Thyroid gland (tissue), 4 donors: ENCODE measurements around the gene SLC27A4.

Source experiments
- POLR2A ChIP-seq, 2 donors: fragments of 450-650 bp; IDR thresholded peaks; one replicate each; pipeline ENCODE4 v1.6.1; 2017; ENCODE audit warnings: antibody characterized with exemption in 2 of 2, mild to moderate bottlenecking in 2 of 2, moderate library complexity in 1 of 2
- TF ChIP-seq, protein P1 (sequence below), 6 experiments: fragments of 200-600 bp in 3 of 6; fragments of 450-650 bp in 3 of 6; sonication (generic) in 3 of 6; IDR thresholded peaks; one replicate each; pipeline ENCODE4 v1.5.1; 2016 to 2019; ENCODE audit warnings: antibody characterized with exemption in 6 of 6, mild to moderate bottlenecking in 2 of 6, inconsistent platforms in 1 of 6, moderate library complexity in 1 of 6

DNA sequence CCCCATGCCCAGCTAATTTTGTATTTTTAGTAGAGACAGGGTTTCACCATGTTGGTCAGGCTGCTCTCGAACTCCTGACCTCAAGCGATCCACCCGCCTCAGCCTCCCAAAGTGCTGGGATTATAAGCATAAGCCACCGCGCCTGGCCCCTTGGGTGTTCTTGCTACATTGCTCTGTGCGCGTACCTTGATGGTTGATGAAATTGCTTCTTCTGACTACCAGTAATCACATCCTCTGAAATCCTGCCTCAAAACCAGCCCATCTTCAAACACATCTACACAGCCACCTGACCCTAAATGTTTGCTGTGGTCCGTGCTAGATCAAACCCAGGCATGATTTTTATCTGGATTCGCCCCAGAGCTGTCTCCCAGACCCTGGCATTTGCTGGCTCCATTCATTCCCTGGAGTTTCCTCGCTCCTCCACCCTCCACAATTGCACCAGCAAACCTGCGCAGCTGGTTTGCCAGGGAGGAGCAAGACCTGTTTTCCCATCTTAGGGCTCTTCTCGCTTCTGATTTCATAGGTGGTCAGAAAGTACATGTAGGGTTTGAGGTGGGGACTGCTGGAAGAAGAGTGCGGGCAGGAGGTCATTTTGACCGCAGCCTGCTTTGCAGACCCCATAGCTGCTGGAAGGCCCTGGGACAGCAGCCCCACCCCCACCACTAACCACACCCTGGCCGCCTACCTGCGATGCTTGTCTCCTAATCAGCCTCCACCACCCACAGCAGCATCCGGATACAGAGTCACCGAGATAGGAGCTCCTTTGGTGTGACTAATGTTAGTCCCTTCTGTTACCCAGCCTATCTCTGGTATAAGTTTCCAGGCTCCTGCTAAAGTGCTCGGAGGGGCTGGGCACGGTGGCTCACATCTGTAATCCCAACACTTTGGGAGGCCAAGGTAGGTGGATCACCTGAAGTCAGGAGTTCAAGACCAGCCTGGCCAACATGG lies 41.5 kb upstream of the SLC27A4 start:
- TF ChIP-seq, protein P1, sequence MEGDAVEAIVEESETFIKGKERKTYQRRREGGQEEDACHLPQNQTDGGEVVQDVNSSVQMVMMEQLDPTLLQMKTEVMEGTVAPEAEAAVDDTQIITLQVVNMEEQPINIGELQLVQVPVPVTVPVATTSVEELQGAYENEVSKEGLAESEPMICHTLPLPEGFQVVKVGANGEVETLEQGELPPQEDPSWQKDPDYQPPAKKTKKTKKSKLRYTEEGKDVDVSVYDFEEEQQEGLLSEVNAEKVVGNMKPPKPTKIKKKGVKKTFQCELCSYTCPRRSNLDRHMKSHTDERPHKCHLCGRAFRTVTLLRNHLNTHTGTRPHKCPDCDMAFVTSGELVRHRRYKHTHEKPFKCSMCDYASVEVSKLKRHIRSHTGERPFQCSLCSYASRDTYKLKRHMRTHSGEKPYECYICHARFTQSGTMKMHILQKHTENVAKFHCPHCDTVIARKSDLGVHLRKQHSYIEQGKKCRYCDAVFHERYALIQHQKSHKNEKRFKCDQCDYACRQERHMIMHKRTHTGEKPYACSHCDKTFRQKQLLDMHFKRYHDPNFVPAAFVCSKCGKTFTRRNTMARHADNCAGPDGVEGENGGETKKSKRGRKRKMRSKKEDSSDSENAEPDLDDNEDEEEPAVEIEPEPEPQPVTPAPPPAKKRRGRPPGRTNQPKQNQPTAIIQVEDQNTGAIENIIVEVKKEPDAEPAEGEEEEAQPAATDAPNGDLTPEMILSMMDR (IDR thresholded peaks at IDR 0.05) = no peak
- TF ChIP-seq POLR2A (IDR thresholded peaks at IDR 0.05) = no peak
